ENCODE data around the gene FGD2.
"Not testable (repeated sequence)": the region's sequence is repeated elsewhere in the genome, so short reads cannot be mapped to it uniquely, and the experiment has no call there.

The FGD2 gene

GRCh38 chr6:36970892-36971842 lies 34.3 kb upstream of the FGD2 start:
- DNase-seq, result no peak

DNA sequence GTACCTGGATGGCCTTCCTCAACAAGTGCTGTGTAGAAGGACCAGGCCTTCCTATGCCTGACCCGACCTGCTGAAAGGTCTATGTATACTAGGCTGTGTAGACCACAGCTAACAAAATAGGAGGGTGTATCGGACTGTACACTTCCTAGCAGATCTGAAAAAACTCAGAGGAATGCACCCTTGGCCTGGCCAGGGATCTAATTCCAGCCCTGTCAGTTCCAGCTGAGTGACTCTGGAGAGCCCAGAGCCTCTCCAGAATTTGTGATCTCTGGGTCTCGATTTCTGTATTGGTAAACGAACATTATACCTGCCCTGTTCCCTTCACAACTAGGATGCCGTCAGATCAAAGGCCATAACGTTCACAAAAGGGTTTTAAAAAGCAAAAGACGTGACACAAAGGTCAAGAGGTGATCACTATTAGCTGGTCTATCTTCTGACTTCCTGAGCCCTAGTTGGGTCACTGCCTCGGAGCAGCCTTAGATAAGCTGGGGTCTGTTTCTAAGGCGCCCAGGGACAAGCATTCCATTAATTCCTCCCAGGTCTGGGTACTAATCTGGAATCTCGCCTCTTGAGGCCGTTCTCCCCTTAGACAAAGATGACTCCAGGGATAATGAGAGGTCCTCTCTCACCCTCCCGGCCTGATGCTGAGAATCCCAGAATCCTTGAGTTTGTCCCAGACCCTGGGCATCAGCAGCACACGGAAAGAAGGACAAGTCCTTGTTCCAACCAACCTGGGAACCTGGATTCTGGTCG lies 33.4 kb upstream of the FGD2 start:
- no peak for DNase-seq

DNA sequence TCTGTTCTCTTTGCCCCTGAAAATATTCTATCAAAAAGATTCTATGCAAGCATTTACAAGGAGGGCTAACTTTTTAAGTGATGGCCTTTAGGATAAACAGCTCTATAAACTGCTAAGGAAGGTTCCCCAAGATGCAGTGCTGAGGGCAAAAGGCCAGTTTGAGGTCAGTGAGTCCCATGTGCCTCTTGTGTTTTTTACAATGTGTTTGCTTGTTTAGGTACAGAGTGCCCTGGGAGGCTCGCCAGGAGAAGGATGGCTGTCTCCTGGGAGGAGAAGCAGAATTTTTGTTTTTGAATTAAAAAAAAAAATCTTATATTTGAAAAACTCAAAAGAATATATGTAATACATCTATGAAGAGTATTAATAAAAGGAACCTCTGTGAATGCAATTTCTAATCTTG lies 32.3 kb upstream of the FGD2 start:
- DNase-seq, result no peak

DNA sequence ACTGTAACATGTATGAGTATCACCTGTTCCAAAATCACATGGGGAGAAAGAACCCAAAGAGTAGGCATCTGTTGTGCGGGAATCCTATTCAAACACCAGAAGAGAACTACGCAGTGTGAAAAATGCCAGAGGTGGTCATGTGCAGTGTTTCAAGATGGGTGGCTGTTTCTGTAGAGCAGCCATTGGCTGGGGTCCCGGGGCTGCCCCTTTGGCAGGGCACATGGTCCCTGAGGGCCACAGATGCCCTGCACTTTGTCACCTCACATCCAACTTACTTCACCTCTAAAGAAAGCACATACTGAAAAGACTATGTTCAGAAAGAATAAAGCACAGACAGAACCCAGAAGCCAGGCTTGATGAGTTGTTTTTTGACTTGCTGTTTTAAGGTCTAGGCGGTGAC lies 31.8 kb upstream of the FGD2 start:
- no peak for DNase-seq

DNA sequence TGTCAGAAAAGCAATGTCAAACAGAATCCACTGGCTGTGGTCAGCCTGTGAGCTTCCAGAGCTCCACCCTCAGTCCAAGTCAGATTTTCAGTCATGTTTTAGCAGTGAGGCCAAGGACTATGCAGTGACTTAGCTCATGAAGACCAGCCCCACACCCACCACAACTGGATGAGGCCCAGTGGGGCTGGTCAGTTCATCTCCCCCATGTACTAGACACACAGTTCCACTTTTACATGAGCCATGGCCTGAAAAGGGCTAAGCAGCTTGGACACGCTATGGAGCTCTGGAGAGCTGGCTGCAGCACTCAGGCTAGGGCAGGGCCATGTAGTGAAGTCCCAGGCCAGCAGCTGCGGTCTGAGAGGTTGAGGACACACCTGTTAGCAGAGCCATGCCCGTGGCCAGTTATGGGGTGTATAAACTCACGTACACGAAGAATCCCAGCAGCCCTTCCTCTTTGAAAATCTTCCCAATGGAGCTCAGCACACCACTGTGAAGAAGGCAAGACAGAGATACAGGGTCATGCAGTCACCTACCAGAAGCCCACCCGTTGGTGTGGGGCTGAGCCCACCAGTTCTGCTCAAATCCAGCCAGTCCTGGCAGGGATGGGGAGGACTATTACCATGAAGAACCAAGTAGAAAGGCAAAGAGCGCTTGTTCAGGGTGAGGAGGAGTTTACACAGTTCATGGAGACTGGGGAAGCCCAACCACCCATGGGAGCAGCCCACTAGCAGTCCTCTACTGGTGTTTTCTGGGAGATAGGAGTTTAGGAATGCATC lies 30.0 kb upstream of the FGD2 start:
- no peak for DNase-seq

DNA sequence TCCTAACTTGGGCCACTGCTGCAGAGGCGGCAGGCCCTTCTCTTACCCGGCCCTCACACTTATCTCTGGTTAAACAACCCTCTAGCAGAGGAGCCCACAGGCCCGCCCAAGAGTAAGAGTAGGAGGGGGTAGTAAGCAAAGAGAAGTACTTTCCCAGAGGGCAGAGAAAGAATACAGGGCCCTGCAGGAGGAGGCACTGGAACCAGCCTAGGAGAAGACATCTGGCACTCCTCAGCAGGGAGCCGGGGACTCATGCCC lies 29.5 kb upstream of the FGD2 start:
- no peak for DNase-seq

- DNase-seq, result no peak
These were observed 28.9 kb upstream of the FGD2 start for GRCh38 chr6:36976509-36976908.

DNA sequence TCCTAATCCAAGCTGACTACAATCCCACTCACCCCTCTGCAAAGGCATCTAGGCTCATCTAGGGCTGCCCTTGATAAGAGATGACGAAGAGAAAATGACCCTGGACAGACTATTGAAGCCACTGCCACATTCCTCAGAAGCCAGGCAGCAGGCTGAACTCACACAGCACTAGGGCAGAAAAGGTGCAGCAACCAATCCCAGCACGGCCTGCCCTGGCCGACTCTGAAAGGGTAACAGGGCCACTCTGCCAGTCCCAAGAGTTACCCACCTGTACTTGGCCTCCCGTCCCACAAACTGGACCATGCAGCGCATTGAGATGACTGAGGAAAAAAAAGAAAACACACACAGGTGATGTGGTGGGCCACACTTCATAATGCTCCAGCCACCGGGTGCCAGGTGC lies 28.5 kb upstream of the FGD2 start:
- no peak for DNase-seq

DNA sequence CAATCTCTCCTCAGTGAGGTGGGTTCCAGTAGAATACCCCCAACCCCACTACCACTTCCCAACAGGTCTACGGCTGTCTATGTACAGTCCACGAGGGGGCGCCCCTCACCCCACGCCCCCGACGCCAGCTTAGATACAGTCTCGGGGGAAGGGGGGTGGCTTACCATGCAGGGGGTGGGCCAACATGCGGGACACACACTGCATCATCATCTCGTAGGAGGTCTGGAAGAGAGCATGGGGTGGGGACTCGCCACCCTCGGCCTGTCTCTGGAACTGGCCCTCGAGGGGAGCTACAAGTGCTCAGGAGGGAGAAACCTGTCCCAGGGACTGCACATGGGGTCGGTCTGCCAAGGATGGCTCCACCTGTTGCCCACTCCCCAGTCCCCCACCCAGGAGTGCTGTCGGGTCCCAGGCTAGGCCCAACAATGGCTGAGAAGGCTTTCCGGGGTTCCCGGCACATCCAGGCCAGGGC lies 27.9 kb upstream of the FGD2 start:
- no peak for DNase-seq

DNA sequence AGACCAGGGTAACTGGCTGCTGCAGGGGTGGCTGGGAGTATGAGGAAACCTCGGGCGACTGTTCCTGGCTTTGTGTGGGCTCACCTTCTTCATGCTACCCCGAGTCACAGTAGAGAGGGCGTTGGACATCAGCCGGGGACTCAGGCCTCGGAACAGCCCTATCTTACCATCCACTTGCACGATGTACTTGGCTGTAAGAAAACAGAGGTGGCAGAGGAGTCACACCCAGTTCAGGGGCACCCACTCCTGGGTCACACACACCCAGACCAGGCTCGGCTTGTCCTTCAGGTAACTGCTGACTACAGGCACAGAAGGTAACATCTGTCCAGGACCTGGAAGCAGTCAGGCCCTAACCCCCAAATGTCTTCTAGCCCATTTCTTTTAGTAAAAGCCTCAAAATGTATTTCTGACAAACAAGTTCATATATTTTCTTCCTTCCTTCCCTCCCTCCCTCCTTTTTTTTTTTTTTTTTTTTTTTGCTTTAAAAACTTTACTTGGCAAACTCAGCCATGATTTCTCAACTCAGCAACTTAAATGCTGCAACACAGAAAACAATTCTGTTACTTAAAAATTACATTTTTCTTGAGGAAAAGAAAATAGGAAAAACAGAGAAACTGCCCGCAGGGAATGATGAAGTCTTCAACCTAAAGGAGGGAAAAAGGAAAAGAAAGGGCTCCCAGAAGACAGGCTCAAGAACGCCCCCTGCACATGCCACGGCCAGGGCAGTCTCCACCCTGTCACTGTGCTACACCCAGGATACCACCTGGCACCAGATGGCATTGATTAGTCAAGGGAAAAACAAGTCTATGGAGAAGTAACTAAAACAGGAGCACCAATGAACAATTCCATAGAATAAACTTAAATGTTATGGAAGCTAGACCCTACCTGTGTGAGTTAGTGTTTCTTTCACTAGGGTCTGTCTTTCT lies 26.8 kb upstream of the FGD2 start:
- DNase-seq, result no peak

DNA sequence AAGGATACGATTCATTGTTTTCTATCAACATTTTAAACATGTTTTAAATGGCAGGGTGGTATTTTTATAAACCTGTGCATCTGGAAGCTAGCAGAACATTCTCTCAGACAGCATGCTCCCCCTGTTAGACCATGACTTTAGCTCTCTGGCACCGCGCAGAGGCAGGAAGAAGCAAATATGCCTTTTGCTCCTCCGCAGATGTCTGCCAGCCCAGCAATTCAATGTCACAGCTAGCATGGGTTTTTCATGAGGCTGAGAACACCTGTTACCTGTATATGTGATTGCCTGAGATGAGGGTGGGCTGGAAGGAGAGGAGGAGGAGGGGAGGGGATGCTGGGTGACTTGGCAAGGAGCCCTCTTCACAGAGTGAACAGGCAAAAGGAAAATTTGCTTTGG lies 26.1 kb upstream of the FGD2 start:
- DNase-seq, result peak; percentile 46

GRCh38 chr6:36980129-36980528 lies 25.3 kb upstream of the FGD2 start:
- no peak for DNase-seq

GRCh38 chr6:36980876-36981619 lies 24.4 kb upstream of the FGD2 start:
- no peak for DNase-seq

DNA sequence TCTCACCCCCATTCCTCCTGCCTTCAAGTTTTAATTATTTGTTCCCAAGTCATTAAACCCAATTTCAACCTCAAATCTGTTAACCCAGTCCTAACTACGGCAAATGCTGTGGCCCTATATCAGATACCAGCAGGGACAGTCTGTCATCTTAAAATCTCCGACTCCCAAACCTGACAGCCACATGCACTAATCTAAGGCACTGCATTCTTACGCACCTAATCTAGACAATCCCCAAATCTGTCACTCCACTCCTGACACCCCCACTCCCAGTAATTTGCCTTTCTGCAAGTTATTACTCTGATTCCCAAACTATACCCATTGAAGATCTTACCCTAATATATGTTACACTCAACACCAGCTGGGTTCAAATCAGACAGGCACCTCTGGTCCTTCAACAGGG lies 21.9 kb upstream of the FGD2 start:
- no peak for DNase-seq

DNA sequence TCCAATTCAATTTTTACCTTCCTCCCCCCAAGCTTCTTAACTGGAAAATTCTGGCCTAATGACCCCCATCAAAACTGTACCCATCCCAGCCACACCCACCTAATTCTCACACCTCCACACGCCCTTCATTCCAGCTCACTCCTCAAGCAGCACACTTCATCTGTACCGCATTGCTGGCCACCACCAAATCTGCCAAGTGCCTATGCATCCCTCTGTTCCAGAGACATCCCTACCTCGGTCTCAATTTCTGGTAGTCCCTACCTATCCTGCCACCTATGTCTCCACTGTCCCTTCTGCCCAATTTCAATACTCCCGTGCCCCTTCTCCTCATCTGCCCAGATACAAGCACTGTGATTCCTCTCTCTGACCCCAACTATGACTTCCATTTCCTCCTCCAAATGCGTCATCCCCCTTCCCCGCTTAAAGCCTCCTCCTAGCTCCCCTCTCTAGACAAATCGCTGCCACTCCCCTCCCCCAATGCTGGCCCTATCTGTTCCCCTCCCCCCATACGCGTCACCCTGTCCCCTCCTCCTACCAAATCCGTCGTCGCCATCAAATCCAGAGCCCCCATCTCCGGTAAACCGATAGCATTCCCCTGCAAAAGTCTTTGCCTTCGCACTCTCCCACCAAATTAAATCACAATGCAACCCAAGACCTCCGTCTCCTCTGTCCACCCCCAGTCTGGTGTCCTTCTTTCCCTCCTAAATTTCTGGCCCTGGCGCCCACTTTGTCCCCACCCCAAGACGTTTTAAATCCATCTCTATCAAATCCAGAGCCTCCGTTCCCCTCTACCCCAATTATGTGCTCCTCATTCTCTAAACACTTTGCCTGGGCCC lies 20.7 kb upstream of the FGD2 start:
- DNase-seq, result peak; percentile 73

- DNase-seq, result no peak
These were observed 20.0 kb upstream of the FGD2 start for GRCh38 chr6:36985417-36985807.

GRCh38 chr6:36985808-36986703 lies 19.4 kb upstream of the FGD2 start, which contains the start of gene MTCH1:
Gene MTCH1 (minus strand): TSS chr6:36986196. CDS start chr6:36986173, 23 bp downstream.
- peak; percentile 93 for DNase-seq

GRCh38 chr6:36986704-36987047 lies 18.8 kb upstream of the FGD2 start:
- DNase-seq, result no peak

DNA sequence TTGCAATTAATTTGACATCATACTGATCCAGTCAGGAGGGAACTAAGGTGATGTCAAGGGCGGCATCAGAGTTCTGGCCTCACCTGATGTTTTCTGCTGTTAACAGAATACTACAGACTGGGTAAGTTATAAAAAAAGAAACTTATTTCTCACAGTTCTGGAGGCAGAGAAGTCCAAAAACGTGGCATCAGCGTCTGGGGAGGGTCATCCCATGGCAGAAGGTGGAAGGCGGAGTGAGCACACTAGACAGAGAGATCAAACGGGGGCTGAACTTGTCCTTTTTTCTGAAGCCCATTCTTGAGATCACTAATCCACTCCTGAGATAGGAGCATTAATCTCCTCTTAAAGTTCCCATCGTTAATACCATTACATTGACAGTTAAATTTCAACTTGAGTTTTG lies 16.2 kb upstream of the FGD2 start:
- no peak for DNase-seq

- not testable (repeated sequence) for DNase-seq
These were observed 15.1 kb upstream of the FGD2 start for GRCh38 chr6:36990401-36990800.

Measured in activated CD4-positive, alpha-beta T cell treated with anti-CD3 and anti-CD28 coated beads, Interleukin-10, Interleukin-2, amounts not matched to agents 100 ng/mL and 50 ng/mL, durations not matched to agents 16 hours and 8 hours (primary cell).